ENCODE results near the gene RBPJ. TPM values are rescaled to one million over a fixed set of nuclear protein-coding genes. Genes with fewer than 3 reads are reported as not detected.

RBPJ gene
- total and polyA plus RNA-seq, 2 of the 8 experiments (the other 6 are each of a cell fraction or from before 2014, with no cell fraction given), result 65.5 to 217 TPM

GRCh38 chr4:26482508-26483462, 162.0 kb downstream of the RBPJ start:
- Histone ChIP-seq H2BK120ac (replicated peaks; ENCODE audit: low read depth, low read length) (no peak overlapping the region), H2AK5ac (ENCODE audit: low read depth, low read length) (no peak overlapping the region), H3K4me2 (ENCODE audit: insufficient read depth in 1 of 2, low read depth in 2 of 2, low read length in 2 of 2) (no peak overlapping the region), H4K5ac (ENCODE audit: insufficient read length, low read depth, low read length) (no peak overlapping the region), H3K79me2 (ENCODE audit: control insufficient read depth in 1 of 2, insufficient read depth in 2 of 2, low read length in 2 of 2) (no peaks in the 10 kb centered on the region), H4K91ac (replicated peaks; ENCODE audit: insufficient read length, low read length) (no peak overlapping the region), H3K23ac (ENCODE audit: insufficient read length) (no peak overlapping the region), H3K27ac (ENCODE audit: low read depth, low read length) (no peak overlapping the region), H2BK12ac (ENCODE audit: low read depth, low read length) (no peak overlapping the region), H3K4me3 (ENCODE audit: extremely low read depth in 1 of 4, insufficient read depth in 2 of 4, low read depth in 3 of 4, low read length in 4 of 4) (no peak overlapping the region), H3K4ac (replicated peaks; ENCODE audit: insufficient read length, low read depth, low read length) (no peak overlapping the region), H3K27me3 (replicated peaks in 1 of 4; ENCODE audit: control insufficient read depth in 3 of 4, extremely low read depth in 1 of 4, insufficient read depth in 3 of 4, low read length in 3 of 4) (no peaks in the 10 kb centered on the region), H2AFZ (ENCODE audit: low read length) (no peak overlapping the region), H3K56ac (replicated peaks; ENCODE audit: insufficient read length, low read depth, low read length) (no peak overlapping the region), H3K14ac (ENCODE audit: insufficient read length) (no peak overlapping the region), H4K20me1 (replicated peaks in 1 of 2; ENCODE audit: control insufficient read depth in 1 of 2, insufficient read depth in 2 of 2, low read length in 2 of 2) (no peaks in the 10 kb centered on the region), H2BK5ac (ENCODE audit: low read depth, low read length) (no peak overlapping the region), H4K8ac (ENCODE audit: extremely low read depth, insufficient read depth, low read length) (no peak overlapping the region), H3K4me1 (replicated peaks in 1 of 4; ENCODE audit: control insufficient read depth in 3 of 4, insufficient read depth in 4 of 4, low read length in 3 of 4) (no peaks in the 10 kb centered on the region; a peak in 2 of 7 replicates), H3K9me3 (ENCODE audit: insufficient read depth in 2 of 2, low read depth in 1 of 2, low read length in 1 of 2) (no peaks in the 10 kb centered on the region), H3K79me1 (ENCODE audit: low read depth, low read length) (no peaks in the 10 kb centered on the region), H3K23me2 (ENCODE audit: low read depth, low read length) (no peaks in the 10 kb centered on the region), H3K18ac (ENCODE audit: extremely low read depth, low read length) (no peak overlapping the region), H2BK15ac (ENCODE audit: low read length) (no peak overlapping the region), H3K9ac (replicated peaks in 1 of 4; ENCODE audit: extremely low read depth in 1 of 4, low read depth in 3 of 4, low read length in 3 of 4) (no peak overlapping the region), H3K36me3 (ENCODE audit: control insufficient read depth in 2 of 4, insufficient read depth in 4 of 4, low read length in 3 of 4) (no peaks in the 10 kb centered on the region), H2BK20ac (ENCODE audit: low read length) (no peak overlapping the region)
- DNase-seq (ENCODE audit: low read depth in 1 of 2, low spot score in 2 of 2), result no peak
- POLR2A ChIA-PET (ENCODE audit: partially characterized antibody), result no interaction called here
- CTCF ChIA-PET (ENCODE audit: partially characterized antibody), result interaction anchor here (1.0 to 1.1 kb wide), 4 partner anchors 11 to 30 kb away, joined by 3 to 5 read pairs (median 4); no protein-coding TSS in a partner anchor
- FAIRE-seq, result no peak
- 87% methylated on average over 3 of the region's 3 CpGs; no CpG with 5 or more reads in 1 of the 2 experiments for WGBS, 2 experiments (ENCODE audit: extremely low coverage in 1 of 2, insufficient coverage in 1 of 2, insufficient read length in 1 of 2, insufficient replicate concordance in 2 of 2, low coverage in 1 of 2, low lambda C conversion rate in 2 of 2, missing lambda C conversion rate in 1 of 2)
- TF ChIP-seq SIX5 (IDR thresholded peaks at IDR 0.05; ENCODE audit: low read depth, low read length) (no peak), KDM4A (IDR thresholded peaks at IDR 0.05; ENCODE audit: low read depth, low read length, severe bottlenecking) (no peak), FOSL1 (IDR thresholded peaks at IDR 0.05; ENCODE audit: insufficient read depth, low read depth, low read length) (no peak), E2F6 (IDR thresholded peaks at IDR 0.05) (no peak), POLR2A (IDR thresholded peaks at IDR 0.05; ENCODE audit: control extremely low read depth in 1 of 2, low read depth in 2 of 2, low read length in 2 of 2) (no peak), CTBP2 (IDR thresholded peaks at IDR 0.05; ENCODE audit: borderline replicate concordance, insufficient read depth, insufficient read length, low read length) (no peak)

Measured in H1 (cell line).